Fibroblast of lung (primary cell): ENCODE measurements around the gene ZNF576. TPM values are rescaled to one million over a fixed set of nuclear protein-coding genes. Genes with fewer than 3 reads are reported as not detected.

Experiments
- DNase-seq, 2 donors: peaks; one replicate each; pipeline versions ENCODE4 v3.0.0 to v3.0.0-alpha.2; 2010; ENCODE audit warnings: low read depth in 2 of 2
- H2AFZ ChIP-seq: 2 replicates; pipeline ENCODE4 v1.5.1; 2012; ENCODE audit warnings: low read length, control low read depth, inconsistent platforms
- H3K27ac ChIP-seq: 2 replicates; pipeline ENCODE4 v1.5.1; 2011; ENCODE audit warnings: low read length, control low read depth; ENCODE audit not compliant: insufficient read depth
- H3K27me3 ChIP-seq: 2 replicates; pipeline ENCODE4 v1.5.1; 2011; ENCODE audit warnings: mild to moderate bottlenecking, low read length; ENCODE audit not compliant: control insufficient read depth, insufficient read depth
- H3K36me3 ChIP-seq: 2 replicates; pipeline ENCODE4 v1.5.1; 2011; ENCODE audit warnings: low read length; ENCODE audit not compliant: control insufficient read depth, insufficient read depth
- H3K4me1 ChIP-seq: 2 replicates; pipeline ENCODE4 v1.5.1; 2011; ENCODE audit warnings: low read length; ENCODE audit not compliant: control insufficient read depth, insufficient read depth; ENCODE audit errors: extremely low read depth
- H3K4me2 ChIP-seq: 2 replicates; pipeline ENCODE4 v1.5.1; 2011; ENCODE audit warnings: low read length, control low read depth; ENCODE audit not compliant: insufficient read depth; ENCODE audit errors: extremely low read depth
- H3K4me3 ChIP-seq, 4 experiments: fragments of 200-600 bp in 1 of 4; sonication (generic) in 1 of 4; replicated peaks in 1 of 4; 2 replicates each; pipeline ENCODE4 v1.5.1; 2011 to 2016; ENCODE audit warnings: low read length in 4 of 4, low read depth in 3 of 4, mild to moderate bottlenecking in 3 of 4, control low read depth in 2 of 4, inconsistent platforms in 1 of 4, mixed read lengths in 1 of 4; ENCODE audit not compliant: insufficient read depth in 1 of 4; ENCODE audit errors: control extremely low read depth in 1 of 4
- H3K79me2 ChIP-seq: 2 replicates; pipeline ENCODE4 v1.5.1; 2012; ENCODE audit warnings: mild to moderate bottlenecking, low read length, inconsistent platforms; ENCODE audit not compliant: control insufficient read depth, insufficient read depth
- H3K9ac ChIP-seq: 2 replicates; pipeline ENCODE4 v1.5.1; 2011; ENCODE audit warnings: mild to moderate bottlenecking, low read length, control low read depth; ENCODE audit not compliant: insufficient read depth
- H3K9me3 ChIP-seq: 2 replicates; pipeline ENCODE4 v1.5.1; 2012; ENCODE audit warnings: low read depth, low read length; ENCODE audit not compliant: control insufficient read depth, insufficient read depth
- H4K20me1 ChIP-seq: 2 replicates; pipeline ENCODE4 v1.5.1; 2011; ENCODE audit warnings: low read length; ENCODE audit not compliant: control insufficient read depth, insufficient read depth; ENCODE audit errors: extremely low read depth
- CTCF ChIP-seq, 2 donors: IDR thresholded peaks in 1 of 2; conservative IDR thresholded peaks in 1 of 2; 1 replicate in 1 of 2; 2 replicates in 1 of 2; pipeline ENCODE4 v1.5.1; 2011 to 2012; ENCODE audit warnings: low read length in 2 of 2, control low read depth in 1 of 2, inconsistent platforms in 1 of 2, low read depth in 1 of 2, mild to moderate bottlenecking in 1 of 2
- EZH2 ChIP-seq: IDR thresholded peaks from 2 replicates; pipeline ENCODE4 v1.5.1; 2012; ENCODE audit warnings: low read length, control low read depth, mild to moderate bottlenecking; ENCODE audit errors: missing control alignments
- polyA plus RNA-seq, 2 donors: library from polyadenylated mRNA; depleted of rRNA in 1 of 2; stranded (reverse) in 1 of 2; unstranded in 1 of 2; fragments of >200 nt; gene quantifications; 2 replicates each; pipeline ENCODE4 v1.2.1, GENCODE V29; 2011 to 2012; ENCODE audit warnings: missing spikeins in 1 of 2
- total RNA-seq: library from RNA; depleted of rRNA; stranded (reverse); fragments of >200 nt; gene quantifications from 2 replicates; pipeline ENCODE4 v1.2.1, GENCODE V29; 2014

Gene ZNF576
- total and polyA plus RNA-seq, 2 donors (not counting 1 experiment from before 2014, with no cell fraction given): 7.0 to 9.7 TPM

- Histone ChIP-seq H3K36me3 (no peaks in the 10 kb centered on the region), H3K27ac (no peak overlapping the region), H3K4me1 (peaks cover 12% of the 10 kb centered on the region), H3K27me3 (peaks cover 33% of the 10 kb centered on the region), H2AFZ (no peak overlapping the region), H3K79me2 (no peaks in the 10 kb centered on the region), H4K20me1 (no peaks in the 10 kb centered on the region), H3K9ac (no peak overlapping the region), H3K4me3 (no peak overlapping the region), H3K9me3 (no peaks in the 10 kb centered on the region), H3K4me2 (no peak overlapping the region)
- TF ChIP-seq EZH2: no peak
- TF ChIP-seq CTCF (conservative IDR thresholded peaks at IDR 0.05 in 1 of 2, IDR thresholded peaks at IDR 0.05 in 1 of 2; ENCODE audit: low read depth in 1 of 2, low read length in 2 of 2): no peak
- no peak for DNase-seq
Observed at GRCh38 chr19:43638214-43638994, 42.0 kb downstream of the ZNF576 start.

- no peaks in the 10 kb centered on the region for H3K36me3 ChIP-seq
- DNase-seq: no peak
- peak overlapping the region; percentile 13 for H3K4me2 ChIP-seq
- TF ChIP-seq EZH2: peak; percentile 92
- TF ChIP-seq CTCF (conservative IDR thresholded peaks at IDR 0.05 in 1 of 2, IDR thresholded peaks at IDR 0.05 in 1 of 2; ENCODE audit: low read depth in 1 of 2, low read length in 2 of 2): no peak
- H3K9ac ChIP-seq: no peak overlapping the region
- H3K4me1 ChIP-seq: peaks cover 12% of the 10 kb centered on the region
- H3K9me3 ChIP-seq: no peaks in the 10 kb centered on the region
- no peak overlapping the region for H3K27ac ChIP-seq
- H3K79me2 ChIP-seq: no peaks in the 10 kb centered on the region
- no peak overlapping the region for H2AFZ ChIP-seq
- no peaks in the 10 kb centered on the region for H4K20me1 ChIP-seq
- peak overlapping the region in 1 of 4 experiments; percentile 2 for H3K4me3 ChIP-seq
- peaks cover 33% of the 10 kb centered on the region for H3K27me3 ChIP-seq
Observed at GRCh38 chr19:43638995-43639518, 42.7 kb downstream of the ZNF576 start.

GRCh38 chr19:43639519-43640423 is 43.4 kb downstream of the ZNF576 start, which contains the start of gene CADM4:
Gene CADM4, minus strand, starts transcription at chr19:43639850. Its CDS starts 60 bp downstream, at chr19:43639790.
- H3K4me2 ChIP-seq: peak within 1 kb of the TSS; percentile 78
- H2AFZ ChIP-seq: peak within 1 kb of the TSS; percentile 59
- no peak within 1 kb of the TSS for H3K27ac ChIP-seq
- no peaks in the 10 kb centered on the region for H3K79me2 ChIP-seq
- no peak for DNase-seq
- no peaks in the 10 kb centered on the region for H4K20me1 ChIP-seq
- peak within 1 kb of the TSS in 3 of 4 experiments; percentile 40 to 53 (median 51) for H3K4me3 ChIP-seq
- no peak for TF ChIP-seq EZH2
- TF ChIP-seq CTCF (conservative IDR thresholded peaks at IDR 0.05 in 1 of 2, IDR thresholded peaks at IDR 0.05 in 1 of 2; ENCODE audit: low read depth in 1 of 2, low read length in 2 of 2): no peak
- no peaks in the 10 kb centered on the region for H3K9me3 ChIP-seq
- H3K27me3 ChIP-seq: peaks cover 32% of the 10 kb centered on the region
- H3K9ac ChIP-seq: no peak within 1 kb of the TSS
- H3K36me3 ChIP-seq: no peaks in the 10 kb centered on the region
- peaks cover 10% of the 10 kb centered on the region for H3K4me1 ChIP-seq
